NT2/D1 (cell line): ENCODE data around the gene ADAMTS16.

Source experiments
- SUZ12 ChIP-seq: IDR thresholded peaks from 2 replicates; pipeline ENCODE4 v1.6.1; 2011; ENCODE audit not compliant: insufficient read length, insufficient read depth; ENCODE audit errors: extremely low read depth
- YY1 ChIP-seq: IDR thresholded peaks from 2 replicates; pipeline ENCODE4 v1.6.1; 2011; ENCODE audit not compliant: insufficient read length, insufficient read depth

DNA sequence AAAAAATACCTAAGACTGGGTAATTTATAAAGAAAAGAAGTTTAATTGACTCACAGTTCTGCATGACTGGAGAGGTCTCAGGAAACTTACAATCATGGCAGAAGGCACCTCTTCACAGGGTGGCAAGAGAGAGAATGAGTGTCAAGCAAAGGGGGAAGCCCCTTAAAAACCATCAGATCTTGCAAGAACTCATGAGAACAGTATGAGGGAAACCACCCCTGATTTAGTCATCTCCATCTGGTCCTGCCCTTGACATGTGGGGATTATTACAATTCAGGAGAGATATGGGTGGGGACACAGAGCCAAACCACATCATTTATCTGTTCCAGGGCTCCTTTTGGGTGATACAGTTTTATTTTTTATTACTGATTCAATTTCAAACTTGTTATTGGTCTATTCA is 23.2 kb upstream of the ADAMTS16 start:
- TF ChIP-seq YY1 (no peak), SUZ12 (no peak)
